Astrocyte (in vitro differentiated cells and primary cell): ENCODE measurements around the gene SPINK6. TPM values are rescaled to one million over a fixed set of nuclear protein-coding genes. Genes with fewer than 3 reads are reported as not detected.

Experiments
- DNase-seq: peaks from one replicate; pipeline ENCODE4 v3.0.0-alpha.2; 2010; ENCODE audit warnings: low read depth
- FAIRE-seq: peaks from 2 replicates; lab custom pipeline; 2011; peaks lifted over from hg19 to GRCh38; lab: Jason Lieb, UNC
- H2AFZ ChIP-seq: 2 replicates; pipeline ENCODE4 v1.6.0; 2012; ENCODE audit warnings: low read depth, low read length, inconsistent platforms
- H3K27ac ChIP-seq: 2 replicates; pipeline ENCODE4 v1.5.1; 2011; ENCODE audit warnings: low read depth, low read length, inconsistent platforms
- H3K27me3 ChIP-seq: 2 replicates; pipeline ENCODE4 v1.6.0; 2011; ENCODE audit warnings: low read length, inconsistent platforms; ENCODE audit not compliant: insufficient read depth
- H3K36me3 ChIP-seq: 2 replicates; pipeline ENCODE4 v1.5.1; 2011; ENCODE audit warnings: low read length, inconsistent platforms; ENCODE audit not compliant: insufficient read depth
- H3K4me1 ChIP-seq: 2 replicates; pipeline ENCODE4 v1.5.1; 2011; ENCODE audit warnings: low read length, inconsistent platforms; ENCODE audit not compliant: insufficient read depth
- H3K4me2 ChIP-seq: 2 replicates; pipeline ENCODE4 v1.6.0; 2012; ENCODE audit warnings: low read length, inconsistent platforms
- H3K4me3 ChIP-seq: 2 replicates; pipeline ENCODE4 v1.5.1; 2011; ENCODE audit warnings: low read depth, mild to moderate bottlenecking, low read length, inconsistent platforms; ENCODE audit not compliant: insufficient read depth
- H3K79me2 ChIP-seq: 2 replicates; pipeline ENCODE4 v1.6.0; 2012; ENCODE audit warnings: mild to moderate bottlenecking, low read length, inconsistent platforms; ENCODE audit not compliant: insufficient read depth
- H3K9ac ChIP-seq: 2 replicates; pipeline ENCODE4 v1.6.0; 2012; ENCODE audit warnings: mild to moderate bottlenecking, low read length, inconsistent platforms
- H3K9me3 ChIP-seq: 2 replicates; pipeline ENCODE4 v1.5.1; 2012; ENCODE audit warnings: low read depth, mild to moderate bottlenecking, low read length, inconsistent platforms; ENCODE audit not compliant: insufficient read depth
- H4K20me1 ChIP-seq: 2 replicates; pipeline ENCODE4 v1.6.0; 2012; ENCODE audit warnings: low read length, inconsistent platforms; ENCODE audit not compliant: insufficient read depth
- H3K27ac Mint-ChIP-seq: one replicate; pipeline ENCODE4 v1.8.0; 2021; ENCODE audit warnings: mild to moderate bottlenecking, mixed read lengths; ENCODE audit not compliant: unreplicated experiment
- H3K27me3 Mint-ChIP-seq: one replicate; pipeline ENCODE4 v1.8.0; 2021; ENCODE audit warnings: low read depth, mixed read lengths; ENCODE audit not compliant: unreplicated experiment
- H3K36me3 Mint-ChIP-seq: one replicate; pipeline ENCODE4 v1.8.0; 2021; ENCODE audit warnings: low read depth, mixed read lengths; ENCODE audit not compliant: unreplicated experiment
- H3K4me1 Mint-ChIP-seq: one replicate; pipeline ENCODE4 v1.8.0; 2021; ENCODE audit warnings: low read depth, mixed read lengths; ENCODE audit not compliant: unreplicated experiment
- H3K4me3 Mint-ChIP-seq: one replicate; pipeline ENCODE4 v1.8.0; 2021; ENCODE audit warnings: mild to moderate bottlenecking, moderate library complexity, mixed read lengths; ENCODE audit not compliant: unreplicated experiment
- H3K9me3 Mint-ChIP-seq: one replicate; pipeline ENCODE4 v1.8.0; 2021; ENCODE audit warnings: mild to moderate bottlenecking, mixed read lengths; ENCODE audit not compliant: unreplicated experiment
- CTCF ChIP-seq: IDR thresholded peaks from 2 replicates; pipeline ENCODE4 v1.5.1; 2011; ENCODE audit warnings: low read depth, mild to moderate bottlenecking, inconsistent platforms, low read length, moderate library complexity; ENCODE audit not compliant: insufficient read depth
- EZH2 ChIP-seq: IDR thresholded peaks from 2 replicates; pipeline ENCODE4 v1.6.1; 2012; ENCODE audit warnings: mild to moderate bottlenecking, low read length, inconsistent platforms; ENCODE audit not compliant: insufficient read depth
- total RNA-seq: library from RNA; stranded (reverse); gene quantifications from 2 replicates; pipeline ENCODE4 v1.2.1, GENCODE V29; 2021

The SPINK6 gene
- total RNA-seq, 1 donor from 2014 or later = not detected

GRCh38 chr5:148248894-148249293 is 46.1 kb downstream of the SPINK6 start:
- H3K4me3 ChIP-seq = no peak overlapping the region
- no peaks in the 10 kb centered on the region for H3K79me2 ChIP-seq
- no peak overlapping the region for H3K27ac Mint-ChIP-seq
- H3K4me1 Mint-ChIP-seq = no peaks in the 10 kb centered on the region
- no peaks in the 10 kb centered on the region for H3K4me1 ChIP-seq
- H3K27me3 ChIP-seq = no peaks in the 10 kb centered on the region
- H3K9me3 ChIP-seq = no peaks in the 10 kb centered on the region
- no peak overlapping the region for H2AFZ ChIP-seq
- no peak for TF ChIP-seq EZH2
- TF ChIP-seq CTCF = no peak
- no peak overlapping the region for H3K27ac ChIP-seq
- no peaks in the 10 kb centered on the region for H4K20me1 ChIP-seq
- H3K36me3 ChIP-seq = no peaks in the 10 kb centered on the region
- H3K9ac ChIP-seq = no peak overlapping the region
- DNase-seq = no peak
- no peak overlapping the region for H3K4me3 Mint-ChIP-seq
- peaks cover 2% of the 10 kb centered on the region for H3K27me3 Mint-ChIP-seq
- FAIRE-seq = no peak
- H3K9me3 Mint-ChIP-seq = no peaks in the 10 kb centered on the region
- H3K36me3 Mint-ChIP-seq = no peaks in the 10 kb centered on the region
- no peak overlapping the region for H3K4me2 ChIP-seq

GRCh38 chr5:148255456-148255855 is 52.6 kb downstream of the SPINK6 start:
- FAIRE-seq (no peak), DNase-seq (no peak)
- Histone ChIP-seq H4K20me1 (no peaks in the 10 kb centered on the region), H3K4me1 (no peaks in the 10 kb centered on the region), H3K4me3 (no peak overlapping the region), H3K4me2 (no peak overlapping the region), H3K36me3 (no peaks in the 10 kb centered on the region), H2AFZ (no peak overlapping the region), H3K9me3 (no peaks in the 10 kb centered on the region), H3K27me3 (no peaks in the 10 kb centered on the region), H3K9ac (no peak overlapping the region), H3K79me2 (no peaks in the 10 kb centered on the region), H3K27ac (no peak overlapping the region)
- H3K4me3 Mint-ChIP-seq = no peak overlapping the region
- H3K27me3 Mint-ChIP-seq = no peaks in the 10 kb centered on the region
- peaks cover 9% of the 10 kb centered on the region for H3K9me3 Mint-ChIP-seq
- H3K27ac Mint-ChIP-seq = no peak overlapping the region
- TF ChIP-seq CTCF = no peak
- TF ChIP-seq EZH2 = no peak
- no peaks in the 10 kb centered on the region for H3K4me1 Mint-ChIP-seq
- no peaks in the 10 kb centered on the region for H3K36me3 Mint-ChIP-seq

- no peak for DNase-seq
- Mint-ChIP-seq H3K4me3 (no peak overlapping the region), H3K27me3 (no peaks in the 10 kb centered on the region), H3K4me1 (no peaks in the 10 kb centered on the region), H3K36me3 (no peaks in the 10 kb centered on the region), H3K27ac (no peak overlapping the region), H3K9me3 (peaks cover 9% of the 10 kb centered on the region)
- Histone ChIP-seq H3K4me3 (no peak overlapping the region), H3K27ac (no peak overlapping the region), H3K9ac (no peak overlapping the region), H2AFZ (no peak overlapping the region), H3K79me2 (no peaks in the 10 kb centered on the region), H3K4me2 (no peak overlapping the region), H3K4me1 (no peaks in the 10 kb centered on the region), H4K20me1 (no peaks in the 10 kb centered on the region), H3K36me3 (no peaks in the 10 kb centered on the region), H3K27me3 (no peaks in the 10 kb centered on the region), H3K9me3 (no peaks in the 10 kb centered on the region)
- no peak for FAIRE-seq
- TF ChIP-seq CTCF = no peak
- no peak for TF ChIP-seq EZH2
Measured at GRCh38 chr5:148259288-148259687, 56.4 kb downstream of the SPINK6 start.
